SK-N-SH (cell line): ENCODE measurements around the gene ENTR1. TPM values are rescaled to one million over a fixed set of nuclear protein-coding genes. Genes with fewer than 3 reads are reported as not detected.

Experiments
- CTCF ChIA-PET: fragments of 300-600, 350-600 bp; formaldehyde crosslinking; extraction: SDS; loops from one replicate; lab custom pipeline; 2021; lab: Yijun Ruan, JAX
- POLR2A ChIA-PET: fragments of 350-600 bp; sonication (Branson Sonifier 250); formaldehyde crosslinking; extraction: SDS; loops from one replicate; lab custom pipeline; 2020; ENCODE audit warnings: antibody characterized with exemption, inconsistent platforms; lab: Yijun Ruan, JAX
- DNase-seq: peaks from one replicate; pipeline ENCODE4 v3.0.0; 2012
- H2AFZ ChIP-seq: fragments of 200-600 bp; sonication (generic); 2 replicates; pipeline ENCODE4 v1.8.1; 2016; ENCODE audit warnings: antibody characterized with exemption, mild to moderate bottlenecking, low read depth
- H3F3A ChIP-seq: fragments of 200-600 bp; sonication (generic); replicated peaks from 2 replicates; pipeline ENCODE3; 2016; ENCODE audit warnings: antibody characterized with exemption, mild to moderate bottlenecking; ENCODE audit not compliant: insufficient read depth
- H3K27ac ChIP-seq, 2 experiments: fragments of 200-500 bp in 1 of 2; fragments of 200-600 bp in 1 of 2; sonication (Bioruptor generic) in 1 of 2; sonication (generic), shearing (Covaris generic) in 1 of 2; 2 replicates each; pipeline versions ENCODE4 v1.5.1 to v1.6.1; 2014 to 2016; ENCODE audit warnings: low read depth in 2 of 2, inconsistent platforms in 1 of 2, low read length in 1 of 2, mild to moderate bottlenecking in 1 of 2, mixed read lengths in 1 of 2
- H3K27me3 ChIP-seq: fragments of 200-600 bp; sonication (generic), shearing (Covaris generic); 2 replicates; pipeline ENCODE4 v1.6.1; 2016; ENCODE audit warnings: mixed run types; ENCODE audit not compliant: insufficient read depth
- H3K36me3 ChIP-seq, 2 experiments: fragments of 200-500 bp in 1 of 2; fragments of 200-600 bp in 1 of 2; sonication (Bioruptor generic) in 1 of 2; sonication (generic) in 1 of 2; replicated peaks in 1 of 2; 2 replicates each; pipeline versions ENCODE3 to v1.5.1; 2014 to 2016; ENCODE audit warnings: low read length in 1 of 2, mild to moderate bottlenecking in 1 of 2; ENCODE audit not compliant: insufficient read depth in 2 of 2, control insufficient read depth in 1 of 2
- H3K4me1 ChIP-seq, 2 experiments: fragments of 200-500 bp in 1 of 2; fragments of 200-600 bp in 1 of 2; sonication (Bioruptor generic) in 1 of 2; sonication (generic), shearing (Covaris generic) in 1 of 2; 2 replicates each; pipeline versions ENCODE4 v1.5.1 to v1.6.1; 2014 to 2016; ENCODE audit warnings: low read depth in 1 of 2, low read length in 1 of 2, mixed run types in 1 of 2; ENCODE audit not compliant: insufficient read depth in 2 of 2, control insufficient read depth in 1 of 2
- H3K4me2 ChIP-seq: fragments of 200-600 bp; sonication (generic), shearing (Covaris generic); 2 replicates; pipeline ENCODE4 v1.6.1; 2017; ENCODE audit warnings: mixed run types
- H3K4me3 ChIP-seq, 2 experiments: fragments of 200-500 bp in 1 of 2; fragments of 200-600 bp in 1 of 2; sonication (Bioruptor generic) in 1 of 2; sonication (generic), shearing (Covaris generic) in 1 of 2; 2 replicates each; pipeline versions ENCODE4 v1.5.1 to v1.8.1; 2014 to 2016; ENCODE audit warnings: low read depth in 2 of 2, inconsistent platforms in 1 of 2, low read length in 1 of 2, mild to moderate bottlenecking in 1 of 2, mixed read lengths in 1 of 2, moderate library complexity in 1 of 2
- H3K79me2 ChIP-seq: fragments of 200-600 bp; sonication (generic); 2 replicates; pipeline ENCODE4 v1.8.1; 2017; ENCODE audit warnings: mild to moderate bottlenecking; ENCODE audit not compliant: insufficient read depth
- H3K9ac ChIP-seq: fragments of 200-600 bp; sonication (generic); 2 replicates; pipeline ENCODE4 v1.6.1; 2017; ENCODE audit warnings: mixed run types
- H3K9me2 ChIP-seq: fragments of 200-600 bp; sonication (generic); 2 replicates; pipeline ENCODE4 v1.6.1; 2017; ENCODE audit warnings: mixed run types
- H3K9me3 ChIP-seq: fragments of 200-600 bp; sonication (generic); 2 replicates; pipeline ENCODE4 v1.6.1; 2017; ENCODE audit warnings: mixed run types, mild to moderate bottlenecking, moderate library complexity
- H4K20me1 ChIP-seq: fragments of 200-600 bp; sonication (generic); 2 replicates; pipeline ENCODE4 v1.6.1; 2017; ENCODE audit warnings: mild to moderate bottlenecking, mixed run types; ENCODE audit not compliant: insufficient read depth
- CHD2 ChIP-seq: fragments of 150-350 bp; IDR thresholded peaks from 2 replicates; pipeline ENCODE4 v1.6.1; 2018; ENCODE audit warnings: low read length; ENCODE audit not compliant: partially characterized antibody
- CTCF ChIP-seq: fragments of 200-600 bp; sonication (generic); IDR thresholded peaks from 2 replicates; pipeline ENCODE4 v1.6.1; 2017; ENCODE audit warnings: antibody characterized with exemption, mild to moderate bottlenecking, moderate library complexity
- ELF1 ChIP-seq: IDR thresholded peaks from 2 replicates; pipeline ENCODE4 v1.4.0; 2012
- EP300 ChIP-seq, 2 experiments: IDR thresholded peaks; 2 replicates each; pipeline versions ENCODE4 v1.4.0 to v1.6.1; 2012; ENCODE audit warnings: borderline replicate concordance in 1 of 2, low read depth in 1 of 2, low read length in 1 of 2
- FOXJ3 ChIP-seq: sonication (generic); formaldehyde crosslinking; IDR thresholded peaks from 2 replicates; pipeline ENCODE4 v1.5.1; 2020; ENCODE audit warnings: mild to moderate bottlenecking, missing genetic modification reagents
- FOXM1 ChIP-seq: IDR thresholded peaks from 2 replicates; pipeline ENCODE4 v1.4.0; 2012; ENCODE audit warnings: low read depth, mild to moderate bottlenecking
- GABPA ChIP-seq: IDR thresholded peaks from 2 replicates; pipeline ENCODE4 v1.4.0; 2012; ENCODE audit warnings: low read depth, mild to moderate bottlenecking
- GATA2 ChIP-seq: sonication (generic); formaldehyde crosslinking; IDR thresholded peaks from 2 replicates; pipeline ENCODE4 v1.5.0; 2020; ENCODE audit warnings: mild to moderate bottlenecking, missing genetic modification reagents
- MAX ChIP-seq: IDR thresholded peaks from 2 replicates; pipeline ENCODE4 v1.4.0; 2012; ENCODE audit warnings: low read depth
- MXI1 ChIP-seq: IDR thresholded peaks from 2 replicates; pipeline ENCODE4 v1.6.1; 2012; ENCODE audit warnings: mild to moderate bottlenecking, low read depth, low read length, improper control_type of control experiment
- NFIC ChIP-seq: IDR thresholded peaks from 2 replicates; pipeline ENCODE4 v1.4.0; 2012; ENCODE audit warnings: borderline replicate concordance
- NRF1 ChIP-seq: IDR thresholded peaks from 2 replicates; pipeline ENCODE4 v1.6.1; 2012; ENCODE audit warnings: low read depth, mild to moderate bottlenecking, low read length
- RFX5 ChIP-seq: IDR thresholded peaks from 2 replicates; pipeline ENCODE4 v1.6.1; 2012; ENCODE audit warnings: mild to moderate bottlenecking, improper control_type of control experiment, low read length
- SIN3A ChIP-seq: IDR thresholded peaks from 2 replicates; pipeline ENCODE4 v1.6.1; 2012; ENCODE audit warnings: low read depth, mild to moderate bottlenecking, low read length, moderate library complexity, borderline replicate concordance
- TAF1 ChIP-seq: IDR thresholded peaks from 2 replicates; pipeline ENCODE4 v1.6.1; 2012; ENCODE audit warnings: low read depth, mild to moderate bottlenecking, low read length, moderate library complexity, borderline replicate concordance
- USF2 ChIP-seq: fragments of 150-350 bp; IDR thresholded peaks from 2 replicates; pipeline ENCODE4 v1.6.1; 2017; ENCODE audit warnings: antibody characterized with exemption, low read length, low read depth, borderline replicate concordance
- ZBTB33 ChIP-seq: IDR thresholded peaks from 2 replicates; pipeline ENCODE4 v1.4.0; 2012; ENCODE audit warnings: low read depth, borderline replicate concordance
- WGBS: methylation state at CpG from one replicate; pipeline ENCODE4 v1.1.6; 2017; ENCODE audit warnings: low lambda C conversion rate; 5-methylcytosine and 5-hydroxymethylcytosine counted together
- polyA plus RNA-seq, 3 experiments: library from polyadenylated mRNA; depleted of rRNA; stranded (reverse); fragments of >200 nt; gene quantifications; 2 replicates each; pipeline ENCODE4 v1.2.3, GENCODE V29; 2012
- TF ChIP-seq, protein P1 (sequence below): IDR thresholded peaks from 2 replicates; pipeline ENCODE4 v1.6.1; 2012; ENCODE audit warnings: mild to moderate bottlenecking, low read depth, low read length, moderate library complexity

The ENTR1 gene
- polyA plus RNA-seq, 1 of the 3 experiments (the other 2 are of a cell fraction), result 71.3 TPM

DNA sequence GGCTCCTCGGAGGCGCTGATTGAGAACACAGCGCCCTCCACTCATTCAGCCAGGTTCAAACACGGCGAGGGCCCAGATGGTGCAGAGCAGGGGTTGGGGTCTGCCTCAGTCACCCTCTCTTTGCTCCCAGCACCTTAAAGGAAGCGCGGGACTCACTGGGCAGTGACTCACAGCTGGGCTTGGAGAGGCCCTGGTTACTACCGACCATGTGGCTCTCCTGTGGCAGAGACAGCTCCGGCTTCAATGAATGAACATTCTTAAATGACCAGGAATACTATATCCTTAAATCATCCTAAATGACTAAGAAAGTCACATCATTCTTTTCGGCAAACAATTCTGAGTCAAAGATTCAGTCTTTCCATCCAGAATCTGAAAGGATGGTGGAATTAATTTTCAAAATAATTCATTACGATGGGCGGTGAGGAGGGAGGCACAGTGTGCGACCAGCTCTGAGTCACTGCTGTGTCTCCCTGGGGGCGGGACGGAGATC lies 30.8 kb upstream of the ENTR1 start (continued):
- TF ChIP-seq USF2 (no peak), FOXJ3 (CRISPR knock-in tag) (no peak), CHD2 (no peak), NRF1 (no peak), ELF1 (no peak)
- TF ChIP-seq, protein P1, sequence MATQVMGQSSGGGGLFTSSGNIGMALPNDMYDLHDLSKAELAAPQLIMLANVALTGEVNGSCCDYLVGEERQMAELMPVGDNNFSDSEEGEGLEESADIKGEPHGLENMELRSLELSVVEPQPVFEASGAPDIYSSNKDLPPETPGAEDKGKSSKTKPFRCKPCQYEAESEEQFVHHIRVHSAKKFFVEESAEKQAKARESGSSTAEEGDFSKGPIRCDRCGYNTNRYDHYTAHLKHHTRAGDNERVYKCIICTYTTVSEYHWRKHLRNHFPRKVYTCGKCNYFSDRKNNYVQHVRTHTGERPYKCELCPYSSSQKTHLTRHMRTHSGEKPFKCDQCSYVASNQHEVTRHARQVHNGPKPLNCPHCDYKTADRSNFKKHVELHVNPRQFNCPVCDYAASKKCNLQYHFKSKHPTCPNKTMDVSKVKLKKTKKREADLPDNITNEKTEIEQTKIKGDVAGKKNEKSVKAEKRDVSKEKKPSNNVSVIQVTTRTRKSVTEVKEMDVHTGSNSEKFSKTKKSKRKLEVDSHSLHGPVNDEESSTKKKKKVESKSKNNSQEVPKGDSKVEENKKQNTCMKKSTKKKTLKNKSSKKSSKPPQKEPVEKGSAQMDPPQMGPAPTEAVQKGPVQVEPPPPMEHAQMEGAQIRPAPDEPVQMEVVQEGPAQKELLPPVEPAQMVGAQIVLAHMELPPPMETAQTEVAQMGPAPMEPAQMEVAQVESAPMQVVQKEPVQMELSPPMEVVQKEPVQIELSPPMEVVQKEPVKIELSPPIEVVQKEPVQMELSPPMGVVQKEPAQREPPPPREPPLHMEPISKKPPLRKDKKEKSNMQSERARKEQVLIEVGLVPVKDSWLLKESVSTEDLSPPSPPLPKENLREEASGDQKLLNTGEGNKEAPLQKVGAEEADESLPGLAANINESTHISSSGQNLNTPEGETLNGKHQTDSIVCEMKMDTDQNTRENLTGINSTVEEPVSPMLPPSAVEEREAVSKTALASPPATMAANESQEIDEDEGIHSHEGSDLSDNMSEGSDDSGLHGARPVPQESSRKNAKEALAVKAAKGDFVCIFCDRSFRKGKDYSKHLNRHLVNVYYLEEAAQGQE, result no peak

GRCh38 chr9:136439481-136440408 lies 29.3 kb upstream of the ENTR1 start, which contains the start of gene INPP5E:
INPP5E (minus strand) TSS chr9:136439845; CDS start chr9:136439419, 426 bp downstream.
- 34% methylated on average over 16 of the region's 90 CpGs for WGBS
- TF ChIP-seq EP300 (IDR thresholded peaks at IDR 0.05; ENCODE audit: borderline replicate concordance in 1 of 2, low read depth in 1 of 2, low read length in 1 of 2) (no peak), SIN3A (0 out of 2 replicates have a peak, but pooled peaks have one; percentile 57), CHD2 (no peak), CTCF (peak; percentile 57), GABPA (0 out of 2 replicates have a peak, but pooled peaks have one; percentile 10), RFX5 (no peak), MAX (no peak), FOXM1 (no peak), GATA2 (no peak), ZBTB33 (no peak), TAF1 (0 out of 2 replicates have a peak, but pooled peaks have one; percentile 33), USF2 (no peak), MXI1 (no peak), NFIC (no peak)

More at GRCh38 chr9:136439481-136440408, 29.3 kb upstream of the ENTR1 start, which contains the start of gene INPP5E:
- POLR2A ChIA-PET, result interaction anchor here (0.7 kb wide), 1 partner anchor 205 kb away, joined by 4 read pairs; no protein-coding TSS in a partner anchor
- Histone ChIP-seq H3K4me1 (peaks cover 0 to 21% of the 10 kb centered on the region in 2 experiments; a peak in 1 of 4 replicates), H3K9me3 (no peaks in the 10 kb centered on the region), H3K27me3 (no peaks in the 10 kb centered on the region), H2AFZ (0 out of 2 replicates have a peak within 1 kb of the TSS, but pooled peaks have one; percentile 35), H3K9ac (peak within 1 kb of the TSS; percentile 85), H3K4me3 (peak within 1 kb of the TSS; percentile 81 to 83), H3K9me2 (no peaks in the 10 kb centered on the region), H3F3A (peaks cover 27% of the 10 kb centered on the region), H3K79me2 (peaks cover 48% of the 10 kb centered on the region), H3K36me3 (peaks cover 6 to 45% of the 10 kb centered on the region in 2 experiments), H4K20me1 (peaks cover 62% of the 10 kb centered on the region), H3K27ac (peak within 1 kb of the TSS; percentile 47 to 68; a peak in 3 of 4 replicates), H3K4me2 (peak within 1 kb of the TSS; percentile 95)
- DNase-seq, result peak; percentile 99
- CTCF ChIA-PET, result interaction anchor here (0.6 to 1.7 kb wide), 16 partner anchors 9 to 504 kb away, joined by 3 to 14 read pairs (median 4); no protein-coding TSS in a partner anchor
